ENCODE results near the gene RBM44. TPM values are rescaled to one million over a fixed set of nuclear protein-coding genes. Genes with fewer than 3 reads are reported as not detected.

RBM44 gene
- 0.10 to 0.35 TPM (median 0.22 TPM) in 5 replicates for total RNA-seq (2022; extraction: Qiagen RNA extraction)

GRCh38 chr2:237798236-237799059 is at the start of gene RBM44:
TSS of gene RBM44 (plus strand) at chr2:237798779. CDS start at chr2:237813610, 14,831 bp downstream.

GRCh38 chr2:237859533-237860272 is 61.1 kb downstream of the RBM44 start, which contains the start of gene RAMP1:
TSS of gene RAMP1 (plus strand) at chr2:237859623. CDS start at chr2:237859676, 53 bp downstream.

Other genes with a start within 250 kb of the RBM44 start
- gene PRLH, start 232.2 kb upstream of the RBM44 start, total RNA-seq (2022; extraction: Qiagen RNA extraction) = not detected in 5 replicates
- 0.14 to 0.85 TPM (median 0.23 TPM) in 5 replicates for gene RAB17, start 208.0 kb upstream of the RBM44 start, total RNA-seq (2022; extraction: Qiagen RNA extraction)
- 69.5 to 94.5 TPM (median 87.6 TPM) in 5 replicates for gene LRRFIP1, start 171.2 kb upstream of the RBM44 start, total RNA-seq (2022; extraction: Qiagen RNA extraction)
- gene RAMP1, start 60.8 kb downstream of the RBM44 start, total RNA-seq (2022; extraction: Qiagen RNA extraction) = not detected in 5 replicates
- gene UBE2F, start 168.2 kb downstream of the RBM44 start, total RNA-seq (2022; extraction: Qiagen RNA extraction) = 47.6 to 56.4 TPM (median 51.5 TPM) in 5 replicates

Data from A549 treated with Mapracorat at 1 μM for 4 hours (cell line).